BJ (cell line): ENCODE measurements around the gene AK9. TPM values are rescaled to one million over a fixed set of nuclear protein-coding genes. Genes with fewer than 3 reads are reported as not detected.

Source experiments
- CTCF ChIA-PET: fragments of 350-600 bp; formaldehyde crosslinking; extraction: SDS; loops from one replicate; lab custom pipeline; 2021; ENCODE audit warnings: antibody characterized with exemption, inconsistent platforms; lab: Yijun Ruan, JAX
- POLR2A ChIA-PET: fragments of 300-600 bp; sonication (Branson Sonifier 250); formaldehyde crosslinking; extraction: SDS; loops from one replicate; lab custom pipeline; 2021; ENCODE audit warnings: antibody characterized with exemption; lab: Charles Lee
- DNase-seq: peaks from one replicate; pipeline ENCODE4 v3.0.0-alpha.2; 2011; ENCODE audit warnings: low read depth
- H3K27me3 ChIP-seq: 2 replicates; pipeline ENCODE4 v1.6.0; 2011; ENCODE audit warnings: low read length; ENCODE audit not compliant: control insufficient read depth, insufficient read depth
- H3K36me3 ChIP-seq: 2 replicates; pipeline ENCODE4 v1.5.1; 2011; ENCODE audit warnings: low read length; ENCODE audit not compliant: control insufficient read depth, insufficient read depth
- H3K4me3 ChIP-seq: 2 replicates; pipeline ENCODE4 v1.5.1; 2011; ENCODE audit warnings: low read depth, mild to moderate bottlenecking, control low read depth, low read length
- CTCF ChIP-seq: IDR thresholded peaks from 2 replicates; pipeline ENCODE4 v1.5.1; 2011; ENCODE audit warnings: low read depth, mild to moderate bottlenecking, control low read depth, inconsistent platforms, low read length, moderate library complexity; ENCODE audit not compliant: insufficient read depth
- polyA plus RNA-seq: library from polyadenylated mRNA; depleted of rRNA; stranded (reverse); fragments of >200 nt; gene quantifications from 2 replicates; pipeline ENCODE4 v1.2.3, GENCODE V29; 2011

Gene AK9
- polyA plus RNA-seq, 1 experiment, result 1.3 TPM

GRCh38 chr6:109458774-109459531 is 232.0 kb downstream of the AK9 start:
- POLR2A ChIA-PET, result no interaction called here
- no peak for TF ChIP-seq CTCF
- Histone ChIP-seq H3K4me3 (no peak overlapping the region), H3K27me3 (no peaks in the 10 kb centered on the region), H3K36me3 (no peaks in the 10 kb centered on the region; the same call in 1 of the 2 replicates)
- CTCF ChIA-PET, result no interaction called here
- no peak for DNase-seq

GRCh38 chr6:109457562-109457996 is 233.4 kb downstream of the AK9 start:
- ChIA-PET CTCF (interaction anchor here (0.7 kb wide), 1 partner anchor 29 kb away, joined by 3 read pairs; no protein-coding TSS in a partner anchor), POLR2A (no interaction called here)
- H3K4me3 ChIP-seq, result no peak overlapping the region
- H3K36me3 ChIP-seq, result peaks cover 2% of the 10 kb centered on the region
- DNase-seq, result no peak
- no peaks in the 10 kb centered on the region for H3K27me3 ChIP-seq
- no peak for TF ChIP-seq CTCF

GRCh38 chr6:109456710-109457561 is 234.1 kb downstream of the AK9 start:
- ChIA-PET POLR2A (no interaction called here), CTCF (interaction anchor here (0.7 to 1.2 kb wide), 3 partner anchors 16 to 29 kb away, joined by 3 read pairs; partner anchors contain the start of gene SMPD2)
- Histone ChIP-seq H3K27me3 (no peaks in the 10 kb centered on the region), H3K4me3 (peak overlapping the region; percentile 92), H3K36me3 (peaks cover 5% of the 10 kb centered on the region)
- DNase-seq, result peak; percentile 76
- no peak for TF ChIP-seq CTCF

- TF ChIP-seq CTCF, result no peak
- Histone ChIP-seq H3K4me3 (peak overlapping the region; percentile 92), H3K36me3 (peaks cover 11% of the 10 kb centered on the region), H3K27me3 (no peaks in the 10 kb centered on the region)
- POLR2A ChIA-PET, result interaction anchor here (0.6 kb wide), 2 partner anchors 22 to 24 kb away, joined by 3 to 16 read pairs; no protein-coding TSS in a partner anchor
- DNase-seq, result no peak
- CTCF ChIA-PET, result interaction anchor here (0.6 to 1.2 kb wide), 4 partner anchors 8 to 39 kb away, joined by 3 to 4 read pairs (median 4); no protein-coding TSS in a partner anchor
Observed at GRCh38 chr6:109456111-109456583, 234.9 kb downstream of the AK9 start.
